ENCODE data around the gene TMA16. TPM values are rescaled to one million over a fixed set of nuclear protein-coding genes. Genes with fewer than 3 reads are reported as not detected.

Gene TMA16
- total RNA-seq, 1 donor from 2014 or later, result 37.0 TPM

DNA sequence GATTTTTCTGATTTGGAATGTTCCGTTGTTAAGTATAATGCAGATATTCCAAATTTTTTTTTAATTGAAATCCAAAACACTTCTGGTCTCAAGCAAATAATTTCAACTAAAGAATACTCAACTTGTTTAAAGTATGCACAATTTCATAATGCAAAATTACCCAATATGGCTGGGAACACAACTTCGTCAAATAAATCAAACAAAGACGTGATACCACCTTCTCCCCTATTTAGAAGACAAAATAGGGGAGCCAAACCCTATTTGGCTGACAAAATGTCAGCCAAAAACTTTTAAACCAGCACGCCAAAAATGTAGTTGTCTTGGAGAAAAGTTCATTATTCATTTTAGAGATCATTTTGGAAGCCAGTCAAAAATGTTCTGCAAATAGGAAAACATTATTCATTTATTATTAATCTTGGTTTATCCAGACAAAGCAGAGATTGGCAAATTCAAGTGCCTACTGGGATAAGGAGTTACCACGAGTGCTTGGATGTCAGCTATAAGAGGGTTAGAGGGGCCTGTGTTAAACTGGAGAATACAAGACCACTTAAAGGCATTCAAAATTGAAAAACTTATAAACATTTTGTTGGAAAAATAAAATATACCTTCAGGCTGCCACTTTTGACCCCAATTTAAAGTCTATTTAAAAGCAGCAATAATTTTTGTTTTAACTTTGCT lies 17.6 kb upstream of the TMA16 start:
- Mint-ChIP-seq H3K27me3 (ENCODE audit: low read depth) (peaks cover 2% of the 10 kb centered on the region), H3K9me3 (peaks cover 3% of the 10 kb centered on the region), H3K36me3 (no peaks in the 10 kb centered on the region), H3K4me1 (no peaks in the 10 kb centered on the region), H3K4me3 (no peak overlapping the region), H3K27ac (no peak overlapping the region)
- TF ChIP-seq, protein P1, sequence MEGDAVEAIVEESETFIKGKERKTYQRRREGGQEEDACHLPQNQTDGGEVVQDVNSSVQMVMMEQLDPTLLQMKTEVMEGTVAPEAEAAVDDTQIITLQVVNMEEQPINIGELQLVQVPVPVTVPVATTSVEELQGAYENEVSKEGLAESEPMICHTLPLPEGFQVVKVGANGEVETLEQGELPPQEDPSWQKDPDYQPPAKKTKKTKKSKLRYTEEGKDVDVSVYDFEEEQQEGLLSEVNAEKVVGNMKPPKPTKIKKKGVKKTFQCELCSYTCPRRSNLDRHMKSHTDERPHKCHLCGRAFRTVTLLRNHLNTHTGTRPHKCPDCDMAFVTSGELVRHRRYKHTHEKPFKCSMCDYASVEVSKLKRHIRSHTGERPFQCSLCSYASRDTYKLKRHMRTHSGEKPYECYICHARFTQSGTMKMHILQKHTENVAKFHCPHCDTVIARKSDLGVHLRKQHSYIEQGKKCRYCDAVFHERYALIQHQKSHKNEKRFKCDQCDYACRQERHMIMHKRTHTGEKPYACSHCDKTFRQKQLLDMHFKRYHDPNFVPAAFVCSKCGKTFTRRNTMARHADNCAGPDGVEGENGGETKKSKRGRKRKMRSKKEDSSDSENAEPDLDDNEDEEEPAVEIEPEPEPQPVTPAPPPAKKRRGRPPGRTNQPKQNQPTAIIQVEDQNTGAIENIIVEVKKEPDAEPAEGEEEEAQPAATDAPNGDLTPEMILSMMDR (IDR thresholded peaks at IDR 0.05; ENCODE audit: unreplicated experiment), result no peak
- DNase-seq (ENCODE audit: low spot score in 2 of 2, unreplicated experiment in 2 of 2), result no peak

GRCh38 chr4:163482190-163482589 lies 12.3 kb upstream of the TMA16 start:
- DNase-seq (ENCODE audit: low spot score in 2 of 2, unreplicated experiment in 2 of 2), result no peak
- no peaks in the 10 kb centered on the region for H3K9me3 Mint-ChIP-seq
- H3K27me3 Mint-ChIP-seq (ENCODE audit: low read depth), result peaks cover 2% of the 10 kb centered on the region
- no peak overlapping the region for H3K4me3 Mint-ChIP-seq
- no peak overlapping the region for H3K27ac Mint-ChIP-seq
- TF ChIP-seq, protein P1 (IDR thresholded peaks at IDR 0.05; ENCODE audit: unreplicated experiment), result no peak
- no peaks in the 10 kb centered on the region for H3K36me3 Mint-ChIP-seq
- no peaks in the 10 kb centered on the region for H3K4me1 Mint-ChIP-seq

GRCh38 chr4:163484906-163485305 lies 9.6 kb upstream of the TMA16 start:
- peaks cover 10% of the 10 kb centered on the region for H3K27me3 Mint-ChIP-seq (ENCODE audit: low read depth)
- H3K4me3 Mint-ChIP-seq, result no peak overlapping the region
- no peak overlapping the region for H3K27ac Mint-ChIP-seq
- no peaks in the 10 kb centered on the region for H3K9me3 Mint-ChIP-seq
- no peaks in the 10 kb centered on the region for H3K4me1 Mint-ChIP-seq
- no peaks in the 10 kb centered on the region for H3K36me3 Mint-ChIP-seq
- peak in 1 of 2 experiments; percentile 57 for DNase-seq (ENCODE audit: low spot score in 2 of 2, unreplicated experiment in 2 of 2)
- TF ChIP-seq, protein P1 (IDR thresholded peaks at IDR 0.05; ENCODE audit: unreplicated experiment), result no peak

GRCh38 chr4:163485589-163485988 lies 8.9 kb upstream of the TMA16 start:
- TF ChIP-seq, protein P1 (IDR thresholded peaks at IDR 0.05; ENCODE audit: unreplicated experiment), result no peak
- H3K9me3 Mint-ChIP-seq, result no peaks in the 10 kb centered on the region
- DNase-seq (ENCODE audit: low spot score in 2 of 2, unreplicated experiment in 2 of 2), result no peak
- no peaks in the 10 kb centered on the region for H3K4me1 Mint-ChIP-seq
- no peak overlapping the region for H3K27ac Mint-ChIP-seq
- no peak overlapping the region for H3K4me3 Mint-ChIP-seq
- peaks cover 12% of the 10 kb centered on the region for H3K27me3 Mint-ChIP-seq (ENCODE audit: low read depth)
- H3K36me3 Mint-ChIP-seq, result no peaks in the 10 kb centered on the region

GRCh38 chr4:163486321-163486720 lies 8.2 kb upstream of the TMA16 start:
- no peaks in the 10 kb centered on the region for H3K4me1 Mint-ChIP-seq
- H3K36me3 Mint-ChIP-seq, result no peaks in the 10 kb centered on the region
- TF ChIP-seq, protein P1 (IDR thresholded peaks at IDR 0.05; ENCODE audit: unreplicated experiment), result no peak
- DNase-seq (ENCODE audit: low spot score in 2 of 2, unreplicated experiment in 2 of 2), result no peak
- no peak overlapping the region for H3K4me3 Mint-ChIP-seq
- H3K27ac Mint-ChIP-seq, result no peak overlapping the region
- H3K27me3 Mint-ChIP-seq (ENCODE audit: low read depth), result peaks cover 12% of the 10 kb centered on the region
- H3K9me3 Mint-ChIP-seq, result no peaks in the 10 kb centered on the region
